ENCODE results near the gene AFAP1. TPM values are rescaled to one million over a fixed set of nuclear protein-coding genes. Genes with fewer than 3 reads are reported as not detected.

The AFAP1 gene
- polyA plus RNA-seq, 1 donor (not counting 4 experiments of a cell fraction or from before 2014, with no cell fraction given): 7.6 TPM

GRCh38 chr4:7801641-7802040 is 138.0 kb downstream of the AFAP1 start:
- no peaks in the 10 kb centered on the region for H3K79me2 ChIP-seq (ENCODE audit: control insufficient read depth, insufficient read depth, low read length)
- H3K27ac ChIP-seq (ENCODE audit: control insufficient read depth, insufficient read depth, low read length): no peak overlapping the region
- no peak for FAIRE-seq

GRCh38 chr4:7801001-7801400 is 138.7 kb downstream of the AFAP1 start:
- Histone ChIP-seq H3K9me1 (ENCODE audit: control insufficient read depth, extremely low read depth, insufficient read depth, low read length) (no peaks in the 10 kb centered on the region), H3K36me3 (ENCODE audit: control insufficient read depth in 2 of 2, extremely low read depth in 1 of 2, insufficient read depth in 2 of 2, low read length in 2 of 2) (peaks cover 26 to 33% of the 10 kb centered on the region in 2 experiments), H3K9me3 (ENCODE audit: control insufficient read depth, low read depth, low read length) (no peaks in the 10 kb centered on the region), H3K4me2 (ENCODE audit: control insufficient read depth, extremely low read depth, insufficient read depth, low read depth, low read length) (no peak overlapping the region), H3K9ac (ENCODE audit: control insufficient read depth, extremely low read depth, insufficient read depth, low read length) (no peak overlapping the region), H3K79me2 (ENCODE audit: control insufficient read depth, insufficient read depth, low read length) (no peaks in the 10 kb centered on the region), H3K27me3 (ENCODE audit: control insufficient read depth, extremely low read depth, insufficient read depth, low read length) (no peaks in the 10 kb centered on the region), H3K27ac (ENCODE audit: control insufficient read depth, insufficient read depth, low read length) (no peak overlapping the region), H3K4me1 (ENCODE audit: control insufficient read depth, extremely low read depth, insufficient read depth, low read length) (peaks cover 5% of the 10 kb centered on the region), H3K4me3 (ENCODE audit: control insufficient read depth in 2 of 3, extremely low read depth in 1 of 3, insufficient read depth in 2 of 3, low read depth in 1 of 3, low read length in 3 of 3) (no peak overlapping the region), H2AFZ (ENCODE audit: control insufficient read depth, low read length) (no peak overlapping the region), H4K20me1 (ENCODE audit: control insufficient read depth, extremely low read depth, insufficient read depth, low read length) (no peaks in the 10 kb centered on the region)
- FAIRE-seq (no peak), DNase-seq (ENCODE audit: low read depth, low spot score) (no peak)
- TF ChIP-seq CTCF (optimal IDR thresholded peaks at IDR 0.05 in 1 of 3, IDR thresholded peaks at IDR 0.05 in 1 of 3, conservative IDR thresholded peaks at IDR 0.05 in 1 of 3; ENCODE audit: extremely low read depth in 1 of 3, insufficient read depth in 2 of 3, low read length in 3 of 3): no peak
- TF ChIP-seq EZH2 (IDR thresholded peaks at IDR 0.05; ENCODE audit: low read length): no peak
- dilution Hi-C loops (cut with MboI; ENCODE audit: extremely low pct_ligation_motif_present, low sequenced_read_pairs): no loop called here

More at GRCh38 chr4:7801641-7802040, 138.0 kb downstream of the AFAP1 start:
- no peaks in the 10 kb centered on the region for H3K9me1 ChIP-seq (ENCODE audit: control insufficient read depth, extremely low read depth, insufficient read depth, low read length)
- H3K4me3 ChIP-seq (ENCODE audit: control insufficient read depth in 2 of 3, extremely low read depth in 1 of 3, insufficient read depth in 2 of 3, low read depth in 1 of 3, low read length in 3 of 3): no peak overlapping the region
- H3K36me3 ChIP-seq (ENCODE audit: control insufficient read depth in 2 of 2, extremely low read depth in 1 of 2, insufficient read depth in 2 of 2, low read length in 2 of 2): peaks cover 24 to 37% of the 10 kb centered on the region in 2 experiments
- H3K9me3 ChIP-seq (ENCODE audit: control insufficient read depth, low read depth, low read length): no peaks in the 10 kb centered on the region
- H3K4me2 ChIP-seq (ENCODE audit: control insufficient read depth, extremely low read depth, insufficient read depth, low read depth, low read length): no peak overlapping the region
- dilution Hi-C loops (cut with MboI; ENCODE audit: extremely low pct_ligation_motif_present, low sequenced_read_pairs): no loop called here
- peaks cover 5% of the 10 kb centered on the region for H3K4me1 ChIP-seq (ENCODE audit: control insufficient read depth, extremely low read depth, insufficient read depth, low read length)
- no peak for TF ChIP-seq CTCF (optimal IDR thresholded peaks at IDR 0.05 in 1 of 3, IDR thresholded peaks at IDR 0.05 in 1 of 3, conservative IDR thresholded peaks at IDR 0.05 in 1 of 3; ENCODE audit: extremely low read depth in 1 of 3, insufficient read depth in 2 of 3, low read length in 3 of 3)
- TF ChIP-seq EZH2 (IDR thresholded peaks at IDR 0.05; ENCODE audit: low read length): no peak
- no peak for DNase-seq (ENCODE audit: low read depth, low spot score)
- no peak overlapping the region for H3K9ac ChIP-seq (ENCODE audit: control insufficient read depth, extremely low read depth, insufficient read depth, low read length)
- no peaks in the 10 kb centered on the region for H4K20me1 ChIP-seq (ENCODE audit: control insufficient read depth, extremely low read depth, insufficient read depth, low read length)
- no peak overlapping the region for H2AFZ ChIP-seq (ENCODE audit: control insufficient read depth, low read length)
- H3K27me3 ChIP-seq (ENCODE audit: control insufficient read depth, extremely low read depth, insufficient read depth, low read length): no peaks in the 10 kb centered on the region
